Liver (tissue), 9 donors: ENCODE measurements around the gene STK32C. TPM values are rescaled to one million over a fixed set of nuclear protein-coding genes. Genes with fewer than 3 reads are reported as not detected.

Experiments used
- DNase-seq: peaks from one replicate; pipeline ENCODE4 v3.0.0-alpha.2; 2017; ENCODE audit warnings: low spot score
- H3K27ac ChIP-seq, 2 donors: one replicate each; pipeline ENCODE4 v1.7.0; 2013; ENCODE audit warnings: inconsistent platforms in 2 of 2, low read length in 2 of 2, control low read depth in 1 of 2, low read depth in 1 of 2, mild to moderate bottlenecking in 1 of 2
- H3K27me3 ChIP-seq, 4 donors: one replicate each; pipeline versions ENCODE4 v1.6.1 to v1.7.0; 2013; ENCODE audit warnings: low read length in 3 of 4, inconsistent platforms in 1 of 4, mild to moderate bottlenecking in 1 of 4, moderate library complexity in 1 of 4; ENCODE audit not compliant: control insufficient read depth in 4 of 4, insufficient read depth in 4 of 4
- H3K36me3 ChIP-seq, 4 donors: one replicate each; pipeline versions ENCODE4 v1.6.1 to v1.7.0; 2013; ENCODE audit warnings: low read length in 3 of 4, mild to moderate bottlenecking in 3 of 4, low read depth in 1 of 4, moderate library complexity in 1 of 4; ENCODE audit not compliant: control insufficient read depth in 4 of 4, insufficient read depth in 3 of 4
- H3K4me1 ChIP-seq, 4 donors: one replicate each; pipeline versions ENCODE4 v1.6.1 to v1.7.0; 2013; ENCODE audit warnings: low read length in 3 of 4, mild to moderate bottlenecking in 3 of 4, moderate library complexity in 1 of 4; ENCODE audit not compliant: control insufficient read depth in 4 of 4, insufficient read depth in 4 of 4
- H3K4me3 ChIP-seq, 3 donors: one replicate each; pipeline versions ENCODE4 v1.6.1 to v1.7.0; 2013; ENCODE audit warnings: low read length in 3 of 3, control low read depth in 1 of 3, low read depth in 1 of 3, mild to moderate bottlenecking in 1 of 3
- H3K9ac ChIP-seq, 2 donors: one replicate each; pipeline ENCODE4 v1.7.0; 2013; ENCODE audit warnings: low read length in 2 of 2, mild to moderate bottlenecking in 2 of 2, moderate library complexity in 2 of 2, control low read depth in 1 of 2, low read depth in 1 of 2
- H3K9me3 ChIP-seq, 4 donors: one replicate each; pipeline versions ENCODE4 v1.6.1 to v1.7.0; 2013; ENCODE audit warnings: low read length in 3 of 4; ENCODE audit not compliant: control insufficient read depth in 4 of 4
- EGR1 ChIP-seq, 2 donors: IDR thresholded peaks; 2 replicates each; pipeline ENCODE4 v1.6.1; 2016 to 2018; ENCODE audit warnings: antibody characterized with exemption in 2 of 2, low read depth in 2 of 2
- FOXA1 ChIP-seq: IDR thresholded peaks from 2 replicates; pipeline ENCODE4 v1.6.1; 2016; ENCODE audit warnings: antibody characterized with exemption
- FOXA2 ChIP-seq: IDR thresholded peaks from 2 replicates; pipeline ENCODE4 v1.6.1; 2016; ENCODE audit warnings: antibody characterized with exemption
- GABPA ChIP-seq, 2 donors: IDR thresholded peaks in 1 of 2; conservative IDR thresholded peaks in 1 of 2; 2 replicates each; pipeline ENCODE4 v1.6.1; 2016; ENCODE audit warnings: antibody characterized with exemption in 2 of 2, mild to moderate bottlenecking in 1 of 2, moderate library complexity in 1 of 2
- HNF4A ChIP-seq, 2 donors: conservative IDR thresholded peaks; 2 replicates each; pipeline ENCODE4 v1.6.1; 2016; ENCODE audit warnings: antibody characterized with exemption in 2 of 2, mild to moderate bottlenecking in 2 of 2
- HNF4G ChIP-seq: IDR thresholded peaks from 2 replicates; pipeline ENCODE4 v1.6.1; 2016; ENCODE audit warnings: antibody characterized with exemption
- JUND ChIP-seq, 2 donors: IDR thresholded peaks; 2 replicates each; pipeline ENCODE4 v1.6.1; 2016; ENCODE audit warnings: antibody characterized with exemption in 2 of 2
- NR2F2 ChIP-seq: IDR thresholded peaks from 2 replicates; pipeline ENCODE4 v1.6.1; 2016; ENCODE audit warnings: antibody characterized with exemption
- RAD21 ChIP-seq, 2 donors: IDR thresholded peaks; 2 replicates each; pipeline ENCODE4 v1.6.1; 2016; ENCODE audit warnings: antibody characterized with exemption in 2 of 2, mild to moderate bottlenecking in 2 of 2
- RXRA ChIP-seq, 2 donors: IDR thresholded peaks; 2 replicates each; pipeline ENCODE4 v1.6.1; 2017 to 2018; ENCODE audit warnings: antibody characterized with exemption in 2 of 2, mild to moderate bottlenecking in 1 of 2
- SP1 ChIP-seq: IDR thresholded peaks from 2 replicates; pipeline ENCODE4 v1.6.1; 2018; ENCODE audit warnings: antibody characterized with exemption, mild to moderate bottlenecking
- TAF1 ChIP-seq: conservative IDR thresholded peaks from 2 replicates; pipeline ENCODE4 v1.6.1; 2016; ENCODE audit warnings: antibody characterized with exemption, mild to moderate bottlenecking
- YY1 ChIP-seq: IDR thresholded peaks from 2 replicates; pipeline ENCODE4 v1.6.1; 2016; ENCODE audit warnings: antibody characterized with exemption, mild to moderate bottlenecking
- WGBS: extraction: QIAGEN DNeasy Blood & Tissue Kit; methylation state at CpG from one replicate; pipeline ENCODE4 v1.1.7; 2013; 5-methylcytosine and 5-hydroxymethylcytosine counted together
- polyA plus RNA-seq, 2 donors: library from polyadenylated mRNA; stranded (reverse) in 1 of 2; unstranded in 1 of 2; fragments of 200-250 nt in 1 of 2; fragments of >200 nt in 1 of 2; fragmentation: Nextera tagmentation in 1 of 2; extraction: Ambion mirVana in 1 of 2; gene quantifications; one replicate each; pipeline versions ENCODE4 v1.2.1 to v1.2.3, GENCODE V29; 2013 to 2015
- total RNA-seq, 2 donors: library from RNA; depleted of rRNA; stranded (reverse); fragments of >200 nt; gene quantifications; one replicate each; pipeline ENCODE4 v1.2.3, GENCODE V29; 2014
- TF ChIP-seq, protein P1 (sequence below): fragments of 150-350 bp; IDR thresholded peaks from 2 replicates; pipeline ENCODE4 v1.5.1; 2017; ENCODE audit warnings: improper control_type of control experiment, low read depth, low read length; ENCODE audit not compliant: missing input control
- TF ChIP-seq, protein P2 (sequence below): IDR thresholded peaks from 2 replicates; pipeline ENCODE4 v1.6.1; 2016; ENCODE audit warnings: antibody characterized with exemption
- TF ChIP-seq, protein P3 (sequence below): IDR thresholded peaks from 2 replicates; pipeline ENCODE4 v1.6.1; 2016; ENCODE audit warnings: antibody characterized with exemption, mild to moderate bottlenecking
- TF ChIP-seq, protein P4 (sequence below): IDR thresholded peaks from 2 replicates; pipeline ENCODE4 v1.6.1; 2016; ENCODE audit warnings: antibody characterized with exemption
- donor health status: healthy.
- donor health status: healthy.
- donor health status: healthy.
- donor health status: healthy.
- donor health status: healthy.

Gene STK32C
- total and polyA plus RNA-seq, 4 donors = 1.8 to 4.6 (median 2.2) TPM

DNA sequence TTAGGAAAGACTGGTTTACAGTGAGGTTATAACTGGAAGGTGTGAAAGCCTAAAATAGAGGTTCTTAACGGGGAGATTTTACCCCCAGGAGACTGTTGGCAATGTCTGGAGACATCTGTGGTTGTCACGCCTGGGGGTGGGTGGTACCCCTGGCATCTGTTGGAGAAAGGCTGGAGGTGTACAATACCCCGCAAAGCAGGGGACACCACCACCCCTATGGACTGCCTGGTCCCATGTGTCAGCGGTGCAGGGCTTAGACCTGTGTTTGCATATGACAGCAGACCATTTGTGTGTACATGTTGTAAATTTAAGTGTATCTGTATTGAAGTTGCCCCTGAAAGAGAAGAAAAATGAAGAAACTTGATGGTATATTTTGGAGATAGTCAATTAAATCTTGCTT, 34.0 kb upstream of the STK32C start:
- no peaks in the 10 kb centered on the region for H3K9me3 ChIP-seq
- peaks cover 0 to 12% (median 10%) of the 10 kb centered on the region in 4 donors for H3K4me1 ChIP-seq
- no peak overlapping the region for H3K4me3 ChIP-seq
- TF ChIP-seq, protein P1, sequence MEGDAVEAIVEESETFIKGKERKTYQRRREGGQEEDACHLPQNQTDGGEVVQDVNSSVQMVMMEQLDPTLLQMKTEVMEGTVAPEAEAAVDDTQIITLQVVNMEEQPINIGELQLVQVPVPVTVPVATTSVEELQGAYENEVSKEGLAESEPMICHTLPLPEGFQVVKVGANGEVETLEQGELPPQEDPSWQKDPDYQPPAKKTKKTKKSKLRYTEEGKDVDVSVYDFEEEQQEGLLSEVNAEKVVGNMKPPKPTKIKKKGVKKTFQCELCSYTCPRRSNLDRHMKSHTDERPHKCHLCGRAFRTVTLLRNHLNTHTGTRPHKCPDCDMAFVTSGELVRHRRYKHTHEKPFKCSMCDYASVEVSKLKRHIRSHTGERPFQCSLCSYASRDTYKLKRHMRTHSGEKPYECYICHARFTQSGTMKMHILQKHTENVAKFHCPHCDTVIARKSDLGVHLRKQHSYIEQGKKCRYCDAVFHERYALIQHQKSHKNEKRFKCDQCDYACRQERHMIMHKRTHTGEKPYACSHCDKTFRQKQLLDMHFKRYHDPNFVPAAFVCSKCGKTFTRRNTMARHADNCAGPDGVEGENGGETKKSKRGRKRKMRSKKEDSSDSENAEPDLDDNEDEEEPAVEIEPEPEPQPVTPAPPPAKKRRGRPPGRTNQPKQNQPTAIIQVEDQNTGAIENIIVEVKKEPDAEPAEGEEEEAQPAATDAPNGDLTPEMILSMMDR = no peak
- no peak for TF ChIP-seq TAF1
- TF ChIP-seq FOXA2 = no peak
- TF ChIP-seq, protein P2, sequence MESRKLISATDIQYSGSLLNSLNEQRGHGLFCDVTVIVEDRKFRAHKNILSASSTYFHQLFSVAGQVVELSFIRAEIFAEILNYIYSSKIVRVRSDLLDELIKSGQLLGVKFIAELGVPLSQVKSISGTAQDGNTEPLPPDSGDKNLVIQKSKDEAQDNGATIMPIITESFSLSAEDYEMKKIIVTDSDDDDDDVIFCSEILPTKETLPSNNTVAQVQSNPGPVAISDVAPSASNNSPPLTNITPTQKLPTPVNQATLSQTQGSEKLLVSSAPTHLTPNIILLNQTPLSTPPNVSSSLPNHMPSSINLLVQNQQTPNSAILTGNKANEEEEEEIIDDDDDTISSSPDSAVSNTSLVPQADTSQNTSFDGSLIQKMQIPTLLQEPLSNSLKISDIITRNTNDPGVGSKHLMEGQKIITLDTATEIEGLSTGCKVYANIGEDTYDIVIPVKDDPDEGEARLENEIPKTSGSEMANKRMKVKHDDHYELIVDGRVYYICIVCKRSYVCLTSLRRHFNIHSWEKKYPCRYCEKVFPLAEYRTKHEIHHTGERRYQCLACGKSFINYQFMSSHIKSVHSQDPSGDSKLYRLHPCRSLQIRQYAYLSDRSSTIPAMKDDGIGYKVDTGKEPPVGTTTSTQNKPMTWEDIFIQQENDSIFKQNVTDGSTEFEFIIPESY = no peak
- TF ChIP-seq RXRA (IDR thresholded peaks at IDR 0.05) = no peak
- TF ChIP-seq JUND (IDR thresholded peaks at IDR 0.05) = no peak
- no peak for TF ChIP-seq HNF4G
- no peak for TF ChIP-seq NR2F2
- no peak for TF ChIP-seq RAD21 (IDR thresholded peaks at IDR 0.05)
- no peak for TF ChIP-seq SP1
- TF ChIP-seq, protein P3, sequence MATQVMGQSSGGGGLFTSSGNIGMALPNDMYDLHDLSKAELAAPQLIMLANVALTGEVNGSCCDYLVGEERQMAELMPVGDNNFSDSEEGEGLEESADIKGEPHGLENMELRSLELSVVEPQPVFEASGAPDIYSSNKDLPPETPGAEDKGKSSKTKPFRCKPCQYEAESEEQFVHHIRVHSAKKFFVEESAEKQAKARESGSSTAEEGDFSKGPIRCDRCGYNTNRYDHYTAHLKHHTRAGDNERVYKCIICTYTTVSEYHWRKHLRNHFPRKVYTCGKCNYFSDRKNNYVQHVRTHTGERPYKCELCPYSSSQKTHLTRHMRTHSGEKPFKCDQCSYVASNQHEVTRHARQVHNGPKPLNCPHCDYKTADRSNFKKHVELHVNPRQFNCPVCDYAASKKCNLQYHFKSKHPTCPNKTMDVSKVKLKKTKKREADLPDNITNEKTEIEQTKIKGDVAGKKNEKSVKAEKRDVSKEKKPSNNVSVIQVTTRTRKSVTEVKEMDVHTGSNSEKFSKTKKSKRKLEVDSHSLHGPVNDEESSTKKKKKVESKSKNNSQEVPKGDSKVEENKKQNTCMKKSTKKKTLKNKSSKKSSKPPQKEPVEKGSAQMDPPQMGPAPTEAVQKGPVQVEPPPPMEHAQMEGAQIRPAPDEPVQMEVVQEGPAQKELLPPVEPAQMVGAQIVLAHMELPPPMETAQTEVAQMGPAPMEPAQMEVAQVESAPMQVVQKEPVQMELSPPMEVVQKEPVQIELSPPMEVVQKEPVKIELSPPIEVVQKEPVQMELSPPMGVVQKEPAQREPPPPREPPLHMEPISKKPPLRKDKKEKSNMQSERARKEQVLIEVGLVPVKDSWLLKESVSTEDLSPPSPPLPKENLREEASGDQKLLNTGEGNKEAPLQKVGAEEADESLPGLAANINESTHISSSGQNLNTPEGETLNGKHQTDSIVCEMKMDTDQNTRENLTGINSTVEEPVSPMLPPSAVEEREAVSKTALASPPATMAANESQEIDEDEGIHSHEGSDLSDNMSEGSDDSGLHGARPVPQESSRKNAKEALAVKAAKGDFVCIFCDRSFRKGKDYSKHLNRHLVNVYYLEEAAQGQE = no peak
- TF ChIP-seq EGR1 (IDR thresholded peaks at IDR 0.05; ENCODE audit: low read depth in 2 of 2) = no peak
- no peak for TF ChIP-seq FOXA1
- TF ChIP-seq, protein P4, sequence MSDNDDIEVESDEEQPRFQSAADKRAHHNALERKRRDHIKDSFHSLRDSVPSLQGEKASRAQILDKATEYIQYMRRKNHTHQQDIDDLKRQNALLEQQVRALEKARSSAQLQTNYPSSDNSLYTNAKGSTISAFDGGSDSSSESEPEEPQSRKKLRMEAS = no peak
- no peak for TF ChIP-seq GABPA (IDR thresholded peaks at IDR 0.05 in 1 of 2, conservative IDR thresholded peaks at IDR 0.05 in 1 of 2)
- no peak for DNase-seq
- no peak overlapping the region for H3K9ac ChIP-seq
- H3K36me3 ChIP-seq = peaks cover 1 to 4% (median 3%) of the 10 kb centered on the region in 4 donors
- H3K27me3 ChIP-seq = no peaks in the 10 kb centered on the region
- 95% methylated on average over 4 of the region's 4 CpGs for WGBS
- H3K27ac ChIP-seq = no peak overlapping the region

DNA sequence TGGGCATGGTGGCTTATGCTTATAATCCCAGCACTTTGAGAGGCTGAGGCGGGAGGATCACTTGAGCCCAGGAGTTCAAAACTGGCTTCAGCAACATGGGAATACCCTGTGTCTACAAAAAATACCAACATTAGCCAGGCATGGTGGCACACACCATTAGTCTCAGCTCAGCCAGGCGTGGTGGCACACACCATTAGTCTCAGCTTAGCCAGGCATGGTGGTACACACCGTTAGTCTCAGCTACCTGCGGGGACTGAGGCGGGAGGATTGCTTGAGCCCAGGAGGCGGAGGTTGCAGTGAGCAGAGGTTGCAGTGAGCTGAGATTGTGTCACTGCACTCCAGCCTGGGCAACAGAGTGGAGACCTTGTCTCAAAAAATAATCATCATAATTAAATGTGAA, 33.3 kb upstream of the STK32C start:
- H3K4me1 ChIP-seq = peaks cover 0 to 18% (median 12%) of the 10 kb centered on the region in 4 donors
- peaks cover 1 to 4% (median 3%) of the 10 kb centered on the region in 4 donors for H3K36me3 ChIP-seq
- H3K4me3 ChIP-seq = no peak overlapping the region
- H3K27me3 ChIP-seq = no peaks in the 10 kb centered on the region
- no peak for DNase-seq
- H3K9me3 ChIP-seq = no peaks in the 10 kb centered on the region
- TF ChIP-seq SP1 (no peak), HNF4A (conservative IDR thresholded peaks at IDR 0.05) (no peak), YY1 (no peak), HNF4G (no peak), FOXA2 (no peak), RAD21 (IDR thresholded peaks at IDR 0.05) (no peak), RXRA (IDR thresholded peaks at IDR 0.05) (no peak), JUND (IDR thresholded peaks at IDR 0.05) (no peak)
- H3K9ac ChIP-seq = no peak overlapping the region
- WGBS = 96% methylated on average over 6 of the region's 6 CpGs
- no peak overlapping the region for H3K27ac ChIP-seq
